Neuronal stem cell (in vitro differentiated cells): ENCODE results near the gene UNC5C.

Experiments
- DNase-seq: peaks from one replicate; pipeline ENCODE4 v3.0.0-alpha.2; 2013; ENCODE audit warnings: low spot score
- H2AFZ ChIP-seq: one replicate; pipeline ENCODE4 v1.6.1; 2013; ENCODE audit warnings: mild to moderate bottlenecking, low read length, inconsistent platforms
- H2AK5ac ChIP-seq: 2 replicates; pipeline ENCODE4 v1.6.1; 2013; ENCODE audit warnings: low read depth, mild to moderate bottlenecking, inconsistent platforms, low read length, moderate library complexity, mixed read lengths
- H2BK120ac ChIP-seq: 2 replicates; pipeline ENCODE4 v1.6.1; 2013; ENCODE audit warnings: low read depth, mild to moderate bottlenecking, inconsistent platforms, low read length, moderate library complexity, mixed read lengths
- H2BK12ac ChIP-seq: one replicate; pipeline ENCODE4 v1.6.1; 2013; ENCODE audit warnings: low read length, inconsistent platforms
- H2BK15ac ChIP-seq: 2 replicates; pipeline ENCODE4 v1.6.1; 2013; ENCODE audit warnings: mild to moderate bottlenecking, low read length, inconsistent platforms, mixed read lengths
- H2BK5ac ChIP-seq: one replicate; pipeline ENCODE4 v1.6.1; 2013; ENCODE audit warnings: inconsistent platforms, mild to moderate bottlenecking, low read length, moderate library complexity
- H3K14ac ChIP-seq: one replicate; pipeline ENCODE4 v1.6.1; 2013; ENCODE audit warnings: low read length, inconsistent platforms
- H3K18ac ChIP-seq: 2 replicates; pipeline ENCODE4 v1.6.1; 2013; ENCODE audit warnings: low read length, inconsistent platforms
- H3K23ac ChIP-seq: 2 replicates; pipeline ENCODE4 v1.6.1; 2013; ENCODE audit warnings: low read depth, mild to moderate bottlenecking, mixed read lengths, low read length, inconsistent platforms; ENCODE audit not compliant: poor library complexity
- H3K27ac ChIP-seq: replicated peaks from 3 replicates; pipeline ENCODE4 v1.5.1; 2013; ENCODE audit warnings: low read length, inconsistent platforms
- H3K27me3 ChIP-seq, 3 experiments: 2 replicates each; pipeline ENCODE4 v1.6.1; 2013; ENCODE audit warnings: low read length in 3 of 3, mild to moderate bottlenecking in 2 of 3, inconsistent platforms in 1 of 3, low read depth in 1 of 3, mixed read lengths in 1 of 3, moderate library complexity in 1 of 3; ENCODE audit not compliant: control insufficient read depth in 3 of 3, insufficient read depth in 3 of 3
- H3K36me3 ChIP-seq, 2 donors: replicated peaks in 1 of 2; 2 replicates each; pipeline ENCODE4 v1.6.1; 2013; ENCODE audit warnings: low read length in 2 of 2; ENCODE audit not compliant: control insufficient read depth in 2 of 2, insufficient read depth in 2 of 2
- H3K4ac ChIP-seq: 2 replicates; pipeline ENCODE4 v1.6.1; 2013; ENCODE audit warnings: inconsistent platforms, mild to moderate bottlenecking, low read length, moderate library complexity
- H3K4me1 ChIP-seq, 2 donors: 1 replicate in 1 of 2; 2 replicates in 1 of 2; pipeline ENCODE4 v1.6.1; 2013; ENCODE audit warnings: low read length in 2 of 2, low read depth in 1 of 2; ENCODE audit not compliant: control insufficient read depth in 2 of 2, insufficient read depth in 1 of 2
- H3K4me2 ChIP-seq: one replicate; pipeline ENCODE4 v1.6.1; 2013; ENCODE audit warnings: mild to moderate bottlenecking, low read length, inconsistent platforms; ENCODE audit not compliant: insufficient read depth, poor library complexity, severe bottlenecking
- H3K4me3 ChIP-seq, 2 donors: 2 replicates each; pipeline ENCODE4 v1.5.1; 2013; ENCODE audit warnings: low read length in 2 of 2, mild to moderate bottlenecking in 2 of 2, inconsistent platforms in 1 of 2, moderate library complexity in 1 of 2
- H3K79me1 ChIP-seq: one replicate; pipeline ENCODE4 v1.6.1; 2013; ENCODE audit warnings: low read depth, mild to moderate bottlenecking, inconsistent platforms, low read length, moderate library complexity
- H3K9ac ChIP-seq: one replicate; pipeline ENCODE4 v1.6.1; 2013; ENCODE audit warnings: mild to moderate bottlenecking, low read depth, low read length, inconsistent platforms; ENCODE audit not compliant: poor library complexity
- H3K9me3 ChIP-seq, 2 donors: replicated peaks in 1 of 2; 2 replicates each; pipeline versions ENCODE3 to v1.6.1; 2013; ENCODE audit warnings: low read length in 2 of 2, mild to moderate bottlenecking in 2 of 2, inconsistent platforms in 1 of 2, low read depth in 1 of 2, mixed read lengths in 1 of 2, moderate library complexity in 1 of 2; ENCODE audit not compliant: control insufficient read depth in 2 of 2, insufficient read depth in 1 of 2
- H4K8ac ChIP-seq: one replicate; pipeline ENCODE4 v1.6.1; 2013; ENCODE audit warnings: low read depth, mild to moderate bottlenecking, inconsistent platforms, low read length, moderate library complexity
- H4K91ac ChIP-seq: one replicate; pipeline ENCODE4 v1.6.1; 2013; ENCODE audit warnings: low read length, low read depth, mild to moderate bottlenecking, inconsistent platforms; ENCODE audit not compliant: poor library complexity
- whole genome bisulfite sequencing, 2 donors: extraction: QIAGEN DNeasy Blood & Tissue Kit; methylation state at CpG; one replicate each; pipeline ENCODE4 v1.1.7; 2013; ENCODE audit warnings: missing lambda C conversion rate in 2 of 2, mixed read lengths in 1 of 2; ENCODE audit not compliant: insufficient read length in 2 of 2, insufficient replicate concordance in 1 of 2; ENCODE audit errors: extremely low coverage in 2 of 2; 5-methylcytosine and 5-hydroxymethylcytosine counted together

UNC5C gene

DNA sequence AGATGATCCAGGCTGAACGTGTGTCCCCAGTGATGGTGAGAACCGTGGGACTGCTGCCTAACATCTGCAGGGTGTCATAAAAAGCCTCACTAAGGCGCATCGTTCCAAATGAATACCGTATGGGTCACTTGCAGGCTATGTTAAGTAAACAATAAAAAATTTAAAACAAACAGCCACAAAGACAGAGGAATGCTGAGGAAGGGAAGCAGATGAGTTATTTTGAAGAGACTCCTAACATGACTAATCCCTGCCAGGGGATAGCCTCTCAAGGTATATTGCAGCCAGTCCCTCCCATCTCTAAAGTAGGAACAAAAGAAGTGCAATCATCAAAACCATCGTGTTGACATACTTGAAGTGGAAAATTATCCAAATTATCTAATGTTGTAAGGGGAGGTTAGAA lies 83.8 kb downstream of the UNC5C start:
- H3K14ac ChIP-seq, result no peak overlapping the region
- H3K9ac ChIP-seq, result no peak overlapping the region
- no peak overlapping the region for H3K23ac ChIP-seq
- H3K4ac ChIP-seq, result no peak overlapping the region
- no peak overlapping the region for H2BK120ac ChIP-seq
- H2BK15ac ChIP-seq, result no peak overlapping the region
- H3K27me3 ChIP-seq, result no peaks in the 10 kb centered on the region
- H3K4me1 ChIP-seq, result no peaks in the 10 kb centered on the region
- no peak overlapping the region for H3K4me2 ChIP-seq
- no peaks in the 10 kb centered on the region for H3K79me1 ChIP-seq
- no CpG with 5 or more reads among the region's 6 CpGs for WGBS, 2 donors
- peaks cover 0 to 5% of the 10 kb centered on the region in 2 donors for H3K9me3 ChIP-seq
- no peak overlapping the region for H4K91ac ChIP-seq
- no peak overlapping the region for H3K18ac ChIP-seq
- H4K8ac ChIP-seq, result no peak overlapping the region
- H2AFZ ChIP-seq, result no peak overlapping the region
- no peaks in the 10 kb centered on the region for H3K36me3 ChIP-seq
- H3K27ac ChIP-seq, result no peak overlapping the region
- no peak overlapping the region for H2AK5ac ChIP-seq
- no peak overlapping the region for H2BK12ac ChIP-seq
- no peak for DNase-seq
- H2BK5ac ChIP-seq, result no peak overlapping the region
- H3K4me3 ChIP-seq, result no peak overlapping the region

DNA sequence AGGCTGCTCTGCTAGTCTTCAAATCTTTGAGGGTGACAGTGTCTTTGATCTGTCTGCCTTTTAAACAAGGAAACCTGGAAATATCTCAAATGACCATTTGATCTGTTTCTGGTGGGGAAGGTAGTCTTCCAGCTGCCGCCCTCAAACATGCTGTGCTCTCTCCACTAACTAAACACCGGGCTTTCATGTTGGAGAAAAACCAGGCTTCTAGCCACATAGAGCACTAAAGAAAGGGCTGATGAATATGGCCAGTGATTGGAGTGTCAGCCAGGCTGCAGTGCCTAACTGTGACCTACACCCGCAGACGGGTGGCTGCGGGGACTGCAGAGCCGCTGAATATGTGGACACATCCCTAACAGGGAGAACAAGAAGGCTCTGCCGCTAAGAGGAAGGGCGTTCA lies 85.9 kb downstream of the UNC5C start:
- DNase-seq, result no peak
- WGBS, 2 donors, result no CpG with 5 or more reads among the region's 8 CpGs
- H4K91ac ChIP-seq, result no peak overlapping the region
- no peak overlapping the region for H2AFZ ChIP-seq
- H3K4me2 ChIP-seq, result no peak overlapping the region
- H3K4ac ChIP-seq, result no peak overlapping the region
- H3K4me1 ChIP-seq, result no peaks in the 10 kb centered on the region
- H3K79me1 ChIP-seq, result no peaks in the 10 kb centered on the region
- no peak overlapping the region for H3K14ac ChIP-seq
- no peak overlapping the region for H2BK120ac ChIP-seq
- H2BK5ac ChIP-seq, result no peak overlapping the region
- no peak overlapping the region for H4K8ac ChIP-seq
- no peak overlapping the region for H3K9ac ChIP-seq
- no peak overlapping the region for H2BK12ac ChIP-seq
- no peak overlapping the region for H2BK15ac ChIP-seq
- H3K4me3 ChIP-seq, result no peak overlapping the region
- H3K18ac ChIP-seq, result no peak overlapping the region
- no peaks in the 10 kb centered on the region for H3K36me3 ChIP-seq
- H2AK5ac ChIP-seq, result no peak overlapping the region
- H3K27ac ChIP-seq, result no peak overlapping the region
- no peaks in the 10 kb centered on the region for H3K27me3 ChIP-seq
- no peaks in the 10 kb centered on the region for H3K9me3 ChIP-seq
- no peak overlapping the region for H3K23ac ChIP-seq

- H3K14ac ChIP-seq, result no peak overlapping the region
- H2BK12ac ChIP-seq, result no peak overlapping the region
- no peak overlapping the region for H3K18ac ChIP-seq
- H2AFZ ChIP-seq, result peak overlapping the region; percentile 34
- no peak overlapping the region for H3K27ac ChIP-seq
- H4K91ac ChIP-seq, result no peak overlapping the region
- no peaks in the 10 kb centered on the region for H3K79me1 ChIP-seq
- no peak overlapping the region for H3K23ac ChIP-seq
- no CpG with 5 or more reads among the region's 4 CpGs for WGBS, 2 donors
- H3K36me3 ChIP-seq, result no peaks in the 10 kb centered on the region
- no peak for DNase-seq
- peaks cover 0 to 3% of the 10 kb centered on the region in 2 donors for H3K9me3 ChIP-seq
- no peaks in the 10 kb centered on the region for H3K4me1 ChIP-seq
- H3K4me3 ChIP-seq, result no peak overlapping the region
- H3K4me2 ChIP-seq, result no peak overlapping the region
- no peak overlapping the region for H4K8ac ChIP-seq
- no peak overlapping the region for H2BK120ac ChIP-seq
- H3K9ac ChIP-seq, result no peak overlapping the region
- no peaks in the 10 kb centered on the region for H3K27me3 ChIP-seq
- no peak overlapping the region for H2BK5ac ChIP-seq
- H2BK15ac ChIP-seq, result no peak overlapping the region
- H3K4ac ChIP-seq, result no peak overlapping the region
- H2AK5ac ChIP-seq, result no peak overlapping the region
Observed at GRCh38 chr4:95457353-95457752, 91.4 kb downstream of the UNC5C start.

DNA sequence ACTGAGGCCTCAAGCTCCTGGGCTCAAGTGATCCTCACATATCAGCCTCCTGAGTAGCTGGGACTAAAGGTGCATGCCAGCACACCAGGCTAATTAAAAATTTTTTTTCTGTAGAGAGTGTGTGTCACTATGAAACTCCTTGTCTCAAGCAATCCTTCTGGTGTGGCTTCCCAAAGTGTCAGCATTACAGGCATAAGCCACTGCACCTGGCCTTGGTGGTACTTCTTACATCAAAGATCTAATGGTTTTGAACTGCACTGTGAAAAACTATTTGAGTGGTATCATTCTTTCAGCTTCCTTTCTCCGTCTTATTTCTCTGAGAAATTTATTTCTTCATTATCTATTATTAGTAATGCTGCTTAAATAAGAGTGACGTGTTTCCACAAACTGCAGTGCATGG lies 98.5 kb downstream of the UNC5C start:
- Histone ChIP-seq H2AK5ac (no peak overlapping the region), H3K23ac (no peak overlapping the region), H3K4me3 (no peak overlapping the region), H4K8ac (no peak overlapping the region), H3K14ac (no peak overlapping the region), H3K4me1 (no peaks in the 10 kb centered on the region), H3K18ac (no peak overlapping the region), H2BK120ac (no peak overlapping the region), H3K9me3 (peaks cover 0 to 3% of the 10 kb centered on the region in 2 donors), H2BK12ac (no peak overlapping the region), H3K27me3 (no peaks in the 10 kb centered on the region), H2AFZ (no peak overlapping the region), H3K79me1 (no peaks in the 10 kb centered on the region), H4K91ac (no peak overlapping the region), H3K4me2 (no peak overlapping the region), H2BK5ac (no peak overlapping the region), H2BK15ac (no peak overlapping the region), H3K9ac (no peak overlapping the region), H3K36me3 (no peaks in the 10 kb centered on the region), H3K27ac (no peak overlapping the region), H3K4ac (no peak overlapping the region)
- DNase-seq, result no peak
- no CpG with 5 or more reads among the region's 2 CpGs for WGBS, 2 donors
